ENCODE results near the gene RXRG.

RXRG gene

DNA sequence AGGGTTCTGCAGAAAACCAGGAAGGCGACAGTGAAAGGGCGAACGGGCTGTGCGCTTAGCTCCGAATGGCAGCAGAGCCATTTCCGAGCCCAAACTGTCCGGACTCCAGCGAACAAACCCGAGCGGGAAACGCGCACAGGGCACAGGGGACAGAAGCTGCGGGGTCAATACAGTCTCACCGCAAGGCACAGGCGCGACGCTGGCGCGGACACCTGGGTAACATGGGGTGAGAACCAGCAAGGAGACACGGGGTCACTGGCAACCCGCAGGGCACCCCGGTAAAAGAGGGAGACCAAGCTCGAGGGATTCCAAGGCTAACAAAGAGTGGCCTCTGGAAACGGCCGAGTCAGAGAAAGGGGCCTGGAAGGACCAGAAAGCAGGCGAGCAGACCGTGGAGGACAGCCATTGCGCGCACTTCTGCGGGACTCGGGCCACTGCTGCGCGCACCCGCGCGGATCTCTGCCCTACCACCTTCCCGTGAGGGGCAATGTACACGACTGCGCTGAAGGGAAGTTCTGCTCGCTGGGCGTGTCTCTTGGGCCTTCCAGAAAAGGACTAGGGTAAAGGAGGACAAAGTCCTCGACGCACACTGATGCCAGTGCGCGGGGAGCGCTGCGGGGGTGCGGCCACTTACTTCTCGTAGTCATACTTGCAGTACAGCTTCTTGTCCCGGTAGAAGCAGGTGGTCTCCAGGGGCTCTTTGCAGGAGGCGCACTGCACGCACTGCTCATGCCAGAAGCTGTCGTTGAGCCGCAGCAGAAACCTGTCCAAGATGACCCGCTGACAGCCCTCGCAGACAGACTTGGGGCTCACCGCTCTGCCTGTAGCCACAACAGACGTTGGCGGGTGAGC is 92.3 kb downstream of the RXRG start:
- Mint-ChIP-seq H3K4me3 (no peak overlapping the region), H3K27me3 (peaks cover 38% of the 10 kb centered on the region), H3K27ac (no peak overlapping the region), H3K36me3 (no peaks in the 10 kb centered on the region), H3K4me1 (ENCODE audit: low read depth) (peaks cover 17% of the 10 kb centered on the region), H3K9me3 (ENCODE audit: low read depth) (no peaks in the 10 kb centered on the region)

DNA sequence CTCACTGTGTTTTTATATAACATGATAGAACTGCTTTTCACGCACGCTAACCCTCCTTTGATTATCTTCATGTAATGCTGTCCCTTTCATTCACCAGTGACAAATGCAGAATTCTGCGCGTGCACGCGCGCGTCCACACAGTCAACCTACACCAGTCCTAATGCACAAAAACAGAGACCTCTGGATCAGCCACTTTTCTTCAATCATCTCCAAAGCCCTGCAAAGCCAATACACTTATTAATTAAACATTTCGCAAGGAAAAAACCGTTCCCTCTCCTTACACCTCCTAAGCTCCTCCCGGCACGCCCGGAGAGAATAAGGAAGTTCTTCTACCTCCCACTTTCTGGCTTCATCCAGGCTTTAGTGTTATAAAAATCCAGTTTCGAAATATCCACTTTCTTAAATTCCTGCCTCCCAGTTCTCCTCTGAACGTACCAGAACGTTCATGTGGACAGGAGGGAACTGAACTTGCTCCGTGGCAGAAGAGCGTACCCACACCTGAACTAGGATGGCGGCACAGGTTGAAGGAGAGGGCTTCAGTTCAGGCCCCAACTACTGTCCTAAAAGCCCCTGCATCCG is 93.0 kb downstream of the RXRG start:
- Mint-ChIP-seq H3K36me3 (no peaks in the 10 kb centered on the region), H3K4me1 (ENCODE audit: low read depth) (peaks cover 17% of the 10 kb centered on the region), H3K4me3 (no peak overlapping the region), H3K27me3 (peaks cover 39% of the 10 kb centered on the region), H3K9me3 (ENCODE audit: low read depth) (no peaks in the 10 kb centered on the region), H3K27ac (no peak overlapping the region)
